Transverse colon (tissue), 4 donors: ENCODE data around the gene RICTOR. TPM values are rescaled to one million over a fixed set of nuclear protein-coding genes. Genes with fewer than 3 reads are reported as not detected.

Experiments used
- DNase-seq: peaks from one replicate; pipeline ENCODE4 v3.0.0-alpha.2; 2019
- H3K27ac ChIP-seq, 4 donors: fragments of 200-600 bp; sonication (generic); 2 replicates each; pipeline ENCODE4 v1.5.1; 2016 to 2018; ENCODE audit warnings: inconsistent platforms in 4 of 4
- H3K27me3 ChIP-seq: fragments of 200-600 bp; sonication (generic); 2 replicates; pipeline ENCODE4 v1.5.1; 2017; ENCODE audit warnings: inconsistent platforms
- H3K36me3 ChIP-seq, 4 donors: fragments of 200-600 bp; sonication (generic); 2 replicates each; pipeline ENCODE4 v1.5.1; 2017 to 2019; ENCODE audit warnings: inconsistent platforms in 4 of 4
- H3K4me1 ChIP-seq, 4 donors: fragments of 200-600 bp; sonication (generic); 2 replicates each; pipeline ENCODE4 v1.5.1; 2017 to 2020; ENCODE audit warnings: inconsistent platforms in 4 of 4
- H3K4me3 ChIP-seq, 4 donors: fragments of 200-600 bp; sonication (generic); 1 replicate in 1 of 4; 2 replicates in 3 of 4; pipeline versions ENCODE4 v1.5.1 to v1.6.1; 2017 to 2019; ENCODE audit warnings: inconsistent platforms in 4 of 4
- H3K9me3 ChIP-seq, 2 donors: fragments of 200-600 bp; sonication (generic); 2 replicates each; pipeline ENCODE4 v1.5.1; 2017 to 2019; ENCODE audit warnings: inconsistent platforms in 2 of 2
- CTCF ChIP-seq, 5 experiments: fragments of 200-600 bp in 3 of 5; fragments of 450-650 bp in 2 of 5; sonication (generic) in 3 of 5; IDR thresholded peaks; 1 replicate in 2 of 5; 2 replicates in 3 of 5; pipeline ENCODE4 v1.5.1; 2016 to 2017; ENCODE audit warnings: antibody characterized with exemption in 5 of 5, inconsistent platforms in 3 of 5, mild to moderate bottlenecking in 2 of 5, moderate library complexity in 1 of 5
- EP300 ChIP-seq: sonication (generic); formaldehyde crosslinking; IDR thresholded peaks from one replicate; pipeline ENCODE4 v1.6.1; 2017; ENCODE audit warnings: antibody characterized with exemption, low read depth
- POLR2A ChIP-seq: fragments of 450-650 bp; IDR thresholded peaks from one replicate; pipeline ENCODE4 v1.6.1; 2016; ENCODE audit warnings: antibody characterized with exemption, mild to moderate bottlenecking, moderate library complexity
- POLR2AphosphoS5 ChIP-seq, 3 donors: sonication (generic); formaldehyde crosslinking; IDR thresholded peaks; one replicate each; pipeline ENCODE4 v1.6.1; 2016; ENCODE audit warnings: antibody characterized with exemption in 3 of 3
- WGBS, 2 donors: methylation state at CpG; one replicate each; pipeline ENCODE4 v1.1.5; 2018; ENCODE audit warnings: low coverage in 1 of 2; 5-methylcytosine and 5-hydroxymethylcytosine counted together
- in situ Hi-C, 4 donors: fragments of 200-750 bp; cut with MboI; loops; one replicate each; pipeline versions ENCODE4 v1.15.0 to v1.15.1; 2017; ENCODE audit warnings: low sequenced_read_pairs in 3 of 4, low pct_ligation_motif_present in 1 of 4, low pct_unique_long_range_greater_than_20kb in 1 of 4
- intact Hi-C: fragments of 100-400 bp; cut with DNase I; formaldehyde crosslinking; loops from one replicate; pipeline ENCODE4 v1.15.1; 2023; ENCODE audit warnings: low total_unique reads
- total RNA-seq, 4 donors: library from RNA; depleted of rRNA; stranded (reverse); fragments of >200 nt; gene quantifications; one replicate each; pipeline ENCODE4 v1.1.0, GENCODE V29; 2016

Gene RICTOR
- total RNA-seq, 4 donors from 2014 or later: 20.7 to 44.8 (median 25.8) TPM

GRCh38 chr5:38913714-38914113, 160.5 kb downstream of the RICTOR start:
- H3K27ac ChIP-seq: no peak overlapping the region
- TF ChIP-seq POLR2AphosphoS5 (IDR thresholded peaks at IDR 0.05) (no peak), CTCF (IDR thresholded peaks at IDR 0.05) (no peak), EP300 (no peak), POLR2A (no peak)
- in situ Hi-C loops: no loop called here
- H3K4me3 ChIP-seq: no peak overlapping the region
- no peaks in the 10 kb centered on the region for H3K9me3 ChIP-seq
- no peaks in the 10 kb centered on the region for H3K27me3 ChIP-seq
- no peaks in the 10 kb centered on the region for H3K4me1 ChIP-seq
- DNase-seq: no peak
- H3K36me3 ChIP-seq: no peaks in the 10 kb centered on the region
- intact Hi-C loops: no loop called here
- WGBS, 2 donors: 50 to 59% methylated on average over 2 of the region's 2 CpGs

DNA sequence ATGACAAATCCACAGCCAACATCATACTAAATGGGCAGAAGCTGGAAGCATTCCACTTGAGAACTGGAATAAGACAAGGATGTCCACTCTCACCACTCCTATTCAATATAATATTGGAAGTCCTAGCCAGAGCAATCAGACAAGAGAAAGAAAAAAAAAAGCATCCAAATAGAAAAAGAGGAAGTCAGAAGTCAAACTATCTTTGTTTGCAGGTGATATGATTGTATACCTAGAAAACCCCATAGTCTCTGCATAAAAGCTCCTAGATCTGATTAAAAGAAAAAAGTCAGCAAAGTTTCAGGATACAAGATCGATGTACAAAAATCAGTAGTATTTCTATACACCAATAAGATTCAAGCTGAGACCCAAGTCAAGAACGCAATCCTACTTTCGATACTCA, 162.3 kb downstream of the RICTOR start:
- H3K27me3 ChIP-seq: no peaks in the 10 kb centered on the region
- no peaks in the 10 kb centered on the region for H3K4me1 ChIP-seq
- no peak for TF ChIP-seq EP300
- H3K36me3 ChIP-seq: no peaks in the 10 kb centered on the region
- intact Hi-C loops: no loop called here
- WGBS, 2 donors: 93 to 95% methylated on average over 3 of the region's 3 CpGs
- H3K4me3 ChIP-seq: no peak overlapping the region
- in situ Hi-C loops: no loop called here
- no peak for DNase-seq
- no peaks in the 10 kb centered on the region for H3K9me3 ChIP-seq
- no peak overlapping the region for H3K27ac ChIP-seq

DNA sequence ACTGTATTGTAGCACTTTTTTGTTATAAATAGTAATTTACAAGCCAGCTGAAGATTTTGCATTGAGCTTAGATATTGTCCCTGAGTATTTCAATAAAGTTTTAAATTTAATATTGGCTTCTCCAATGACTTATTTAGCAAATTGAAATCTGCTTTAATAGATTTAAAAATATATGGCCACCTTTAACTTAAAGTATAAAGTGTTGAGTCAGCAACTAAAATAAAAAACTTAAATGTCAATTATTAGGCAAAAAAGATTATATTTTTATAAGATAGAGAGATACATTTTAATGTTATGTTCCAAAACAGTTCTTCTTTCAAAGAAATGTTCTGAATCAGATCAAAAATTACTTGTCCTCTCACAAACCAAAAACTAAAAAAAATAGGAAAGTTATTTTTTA, 167.7 kb downstream of the RICTOR start:
- no peak overlapping the region for H3K27ac ChIP-seq
- no peak overlapping the region for H3K4me3 ChIP-seq
- H3K36me3 ChIP-seq: no peaks in the 10 kb centered on the region
- H3K4me1 ChIP-seq: no peaks in the 10 kb centered on the region
- TF ChIP-seq CTCF (IDR thresholded peaks at IDR 0.05): no peak
- no peak for TF ChIP-seq EP300
- no peak for TF ChIP-seq POLR2A
- TF ChIP-seq POLR2AphosphoS5 (IDR thresholded peaks at IDR 0.05): no peak
- in situ Hi-C loops (no loop called here), intact Hi-C loops (no loop called here)
- no peak for DNase-seq
- H3K9me3 ChIP-seq: no peaks in the 10 kb centered on the region
- H3K27me3 ChIP-seq: no peaks in the 10 kb centered on the region

GRCh38 chr5:38905516-38905915, 168.7 kb downstream of the RICTOR start:
- TF ChIP-seq POLR2AphosphoS5 (IDR thresholded peaks at IDR 0.05) (no peak), EP300 (no peak), CTCF (IDR thresholded peaks at IDR 0.05) (no peak), POLR2A (no peak)
- in situ Hi-C loops (no loop called here), intact Hi-C loops (no loop called here)
- H3K4me3 ChIP-seq: no peak overlapping the region
- DNase-seq: no peak
- no peaks in the 10 kb centered on the region for H3K4me1 ChIP-seq
- H3K9me3 ChIP-seq: no peaks in the 10 kb centered on the region
- no peak overlapping the region for H3K27ac ChIP-seq
- no peaks in the 10 kb centered on the region for H3K27me3 ChIP-seq
- WGBS, 2 donors: 76 to 90% methylated on average over 3 to 4 of the region's 4 CpGs
- no peaks in the 10 kb centered on the region for H3K36me3 ChIP-seq

GRCh38 chr5:38899936-38900335, 174.3 kb downstream of the RICTOR start:
- intact Hi-C loops: no loop called here
- in situ Hi-C loops: no loop called here
- Histone ChIP-seq H3K36me3 (peaks cover 0 to 4% (median 0%) of the 10 kb centered on the region in 4 donors), H3K9me3 (peaks cover 3 to 5% of the 10 kb centered on the region in 2 donors), H3K27ac (no peak overlapping the region), H3K27me3 (no peaks in the 10 kb centered on the region), H3K4me1 (no peaks in the 10 kb centered on the region), H3K4me3 (no peak overlapping the region)
- 59% methylated on average over 3 of the region's 5 CpGs; no CpG with 5 or more reads in 1 of the 2 donors for WGBS, 2 donors
- TF ChIP-seq EP300 (no peak), CTCF (IDR thresholded peaks at IDR 0.05) (no peak), POLR2A (no peak), POLR2AphosphoS5 (IDR thresholded peaks at IDR 0.05) (no peak)
- DNase-seq: no peak
